Muscle layer of duodenum (tissue), 2 donors: ENCODE measurements around the gene TRMT44.

ENCODE experiments used
- H3K27ac ChIP-seq: one replicate; pipeline ENCODE4 v1.7.0; 2013; ENCODE audit warnings: mild to moderate bottlenecking, low read length
- H3K27me3 ChIP-seq: one replicate; pipeline ENCODE4 v1.7.0; 2013; ENCODE audit warnings: low read depth, mild to moderate bottlenecking, control low read depth, low read length
- H3K36me3 ChIP-seq, 2 donors: one replicate each; pipeline ENCODE4 v1.7.0; 2013; ENCODE audit warnings: low read length in 2 of 2, control low read depth in 1 of 2, mild to moderate bottlenecking in 1 of 2; ENCODE audit not compliant: insufficient read depth in 2 of 2, control insufficient read depth in 1 of 2
- H3K4me1 ChIP-seq, 2 donors: one replicate each; pipeline ENCODE4 v1.7.0; 2013; ENCODE audit warnings: low read length in 2 of 2, mild to moderate bottlenecking in 2 of 2, control low read depth in 1 of 2, moderate library complexity in 1 of 2; ENCODE audit not compliant: insufficient read depth in 2 of 2, control insufficient read depth in 1 of 2
- H3K4me3 ChIP-seq, 2 donors: one replicate each; pipeline ENCODE4 v1.7.0; 2013; ENCODE audit warnings: low read length in 2 of 2, low read depth in 1 of 2, mild to moderate bottlenecking in 1 of 2
- H3K9me3 ChIP-seq, 2 donors: one replicate each; pipeline ENCODE4 v1.7.0; 2013; ENCODE audit warnings: low read length in 2 of 2, control low read depth in 1 of 2, mild to moderate bottlenecking in 1 of 2; ENCODE audit not compliant: control insufficient read depth in 1 of 2
- donor health status: healthy.

TRMT44 gene

GRCh38 chr4:8502371-8502770, 61.8 kb downstream of the TRMT44 start:
- Histone ChIP-seq H3K4me3 (no peak overlapping the region), H3K9me3 (no peaks in the 10 kb centered on the region), H3K4me1 (peaks cover 0 to 26% of the 10 kb centered on the region in 2 donors), H3K27ac (no peak overlapping the region), H3K27me3 (no peaks in the 10 kb centered on the region), H3K36me3 (no peaks in the 10 kb centered on the region)

- peaks cover 0 to 29% of the 10 kb centered on the region in 2 donors for H3K4me1 ChIP-seq
Observed at GRCh38 chr4:8502836-8503585, 62.4 kb downstream of the TRMT44 start.

GRCh38 chr4:8503801-8504200, 63.2 kb downstream of the TRMT44 start:
- Histone ChIP-seq H3K9me3 (no peaks in the 10 kb centered on the region), H3K27me3 (no peaks in the 10 kb centered on the region), H3K36me3 (no peaks in the 10 kb centered on the region), H3K4me3 (no peak overlapping the region), H3K4me1 (peaks cover 0 to 29% of the 10 kb centered on the region in 2 donors), H3K27ac (no peak overlapping the region)

More at GRCh38 chr4:8502836-8503585, 62.4 kb downstream of the TRMT44 start:
- Histone ChIP-seq H3K27me3 (no peaks in the 10 kb centered on the region), H3K9me3 (no peaks in the 10 kb centered on the region), H3K36me3 (no peaks in the 10 kb centered on the region), H3K27ac (no peak overlapping the region), H3K4me3 (no peak overlapping the region)

GRCh38 chr4:8504279-8505007, 63.9 kb downstream of the TRMT44 start:
- H3K27me3 ChIP-seq = no peaks in the 10 kb centered on the region
- H3K4me1 ChIP-seq = peaks cover 0 to 29% of the 10 kb centered on the region in 2 donors
- H3K36me3 ChIP-seq = no peaks in the 10 kb centered on the region
- no peaks in the 10 kb centered on the region for H3K9me3 ChIP-seq
- no peak overlapping the region for H3K27ac ChIP-seq
- H3K4me3 ChIP-seq = no peak overlapping the region

GRCh38 chr4:8505229-8505628, 64.7 kb downstream of the TRMT44 start:
- no peak overlapping the region for H3K4me3 ChIP-seq
- peaks cover 0 to 29% of the 10 kb centered on the region in 2 donors for H3K4me1 ChIP-seq
- H3K27ac ChIP-seq = no peak overlapping the region
- H3K27me3 ChIP-seq = no peaks in the 10 kb centered on the region
- no peaks in the 10 kb centered on the region for H3K9me3 ChIP-seq
- no peaks in the 10 kb centered on the region for H3K36me3 ChIP-seq

- no peaks in the 10 kb centered on the region for H3K36me3 ChIP-seq
- peaks cover 0 to 29% of the 10 kb centered on the region in 2 donors for H3K4me1 ChIP-seq
- no peak overlapping the region for H3K4me3 ChIP-seq
- H3K27ac ChIP-seq = no peak overlapping the region
- H3K9me3 ChIP-seq = no peaks in the 10 kb centered on the region
- no peaks in the 10 kb centered on the region for H3K27me3 ChIP-seq
Observed at GRCh38 chr4:8506006-8506372, 65.4 kb downstream of the TRMT44 start.

- H3K36me3 ChIP-seq = no peaks in the 10 kb centered on the region
- H3K4me1 ChIP-seq = peaks cover 0 to 29% of the 10 kb centered on the region in 2 donors
- peak overlapping the region in 1 of 2 donors; percentile 36 for H3K4me3 ChIP-seq
- no peaks in the 10 kb centered on the region for H3K27me3 ChIP-seq
- H3K27ac ChIP-seq = peak overlapping the region; percentile 16
- no peaks in the 10 kb centered on the region for H3K9me3 ChIP-seq
Observed at GRCh38 chr4:8506373-8507195, 66.0 kb downstream of the TRMT44 start.

GRCh38 chr4:8507196-8507570, 66.6 kb downstream of the TRMT44 start:
- H3K36me3 ChIP-seq = no peaks in the 10 kb centered on the region
- peak overlapping the region; percentile 16 for H3K27ac ChIP-seq
- H3K4me3 ChIP-seq = no peak overlapping the region
- no peaks in the 10 kb centered on the region for H3K27me3 ChIP-seq
- no peaks in the 10 kb centered on the region for H3K9me3 ChIP-seq
- peaks cover 0 to 29% of the 10 kb centered on the region in 2 donors for H3K4me1 ChIP-seq

GRCh38 chr4:8507624-8508023, 67.0 kb downstream of the TRMT44 start:
- H3K4me3 ChIP-seq = no peak overlapping the region
- H3K27ac ChIP-seq = no peak overlapping the region
- no peaks in the 10 kb centered on the region for H3K36me3 ChIP-seq
- no peaks in the 10 kb centered on the region for H3K27me3 ChIP-seq
- H3K9me3 ChIP-seq = no peaks in the 10 kb centered on the region
- peaks cover 0 to 29% of the 10 kb centered on the region in 2 donors for H3K4me1 ChIP-seq

GRCh38 chr4:8508266-8508665, 67.7 kb downstream of the TRMT44 start:
- H3K27ac ChIP-seq = no peak overlapping the region
- no peaks in the 10 kb centered on the region for H3K36me3 ChIP-seq
- H3K9me3 ChIP-seq = no peaks in the 10 kb centered on the region
- no peak overlapping the region for H3K4me3 ChIP-seq
- no peaks in the 10 kb centered on the region for H3K27me3 ChIP-seq
- H3K4me1 ChIP-seq = peaks cover 0 to 29% of the 10 kb centered on the region in 2 donors

GRCh38 chr4:8508740-8509139, 68.2 kb downstream of the TRMT44 start:
- no peak overlapping the region for H3K4me3 ChIP-seq
- H3K36me3 ChIP-seq = no peaks in the 10 kb centered on the region
- no peak overlapping the region for H3K27ac ChIP-seq
- no peaks in the 10 kb centered on the region for H3K9me3 ChIP-seq
- H3K27me3 ChIP-seq = no peaks in the 10 kb centered on the region
- H3K4me1 ChIP-seq = peaks cover 0 to 28% of the 10 kb centered on the region in 2 donors
